HCT116 (cell line): ENCODE results near the gene NUBPL. TPM values are rescaled to one million over a fixed set of nuclear protein-coding genes. Genes with fewer than 3 reads are reported as not detected.

Source experiments
- ATAC-seq: fragments of 200-7000 bp; cut with Tn5 transposase; 2 replicates; pipeline ENCODE4 v1.9.1; 2020; ENCODE audit warnings: mild to moderate bottlenecking, moderate library complexity
- BruUV-seq: library from RNA; stranded (reverse); fragments of 400-500 nt; replicated peaks from 2 replicates; lab custom pipeline; 2021; lab: Mats Ljungman, UMichigan
- CTCF ChIA-PET: fragments of 300-600 bp; sonication (Branson Sonifier 250); formaldehyde crosslinking; loops from one replicate; lab custom pipeline; 2021; ENCODE audit warnings: antibody characterized with exemption; lab: Charles Lee
- POLR2A ChIA-PET: fragments of 300-600, 350-600 bp; sonication (Branson Sonifier 250); formaldehyde crosslinking; loops from one replicate; lab custom pipeline; 2021; ENCODE audit warnings: antibody characterized with exemption; lab: Charles Lee
- RAD21 ChIA-PET, 2 experiments: fragments of 300-600 bp; sonication (Branson Sonifier 250); formaldehyde crosslinking; loops; one replicate each; lab custom pipeline; 2023; ENCODE audit warnings: low total read pairs in 2 of 2; ENCODE audit not compliant: uncharacterized antibody in 2 of 2, unreplicated experiment in 2 of 2, low non-redundant PET in 1 of 2; lab: Charles Lee
- DNase-seq: peaks from one replicate; pipeline ENCODE4 v3.0.0-alpha.2; 2010; ENCODE audit warnings: low read depth, low spot score
- H2AFZ ChIP-seq: fragments of 200-600 bp; shearing (Covaris generic), sonication (generic); 2 replicates; pipeline ENCODE4 v1.6.1; 2017; ENCODE audit warnings: low read depth, mixed run types, mixed read lengths, antibody characterized with exemption, low read length; ENCODE audit not compliant: poor library complexity, severe bottlenecking
- H3K27ac ChIP-seq: 2 replicates; pipeline ENCODE4 v1.5.1; 2012; ENCODE audit warnings: low read depth, low read length
- H3K27me3 ChIP-seq: fragments of 200-600 bp; sonication (generic); 2 replicates; pipeline ENCODE4 v1.6.1; 2016; ENCODE audit warnings: mixed run types, low read length, mixed read lengths; ENCODE audit not compliant: insufficient read depth
- H3K36me3 ChIP-seq, 2 experiments: fragments of 200-500 bp in 1 of 2; fragments of 200-600 bp in 1 of 2; sonication (Bioruptor generic) in 1 of 2; sonication (generic) in 1 of 2; 2 replicates each; pipeline versions ENCODE4 v1.5.1 to v1.6.1; 2014 to 2016; ENCODE audit warnings: low read length in 2 of 2, inconsistent platforms in 1 of 2, mixed read lengths in 1 of 2, mixed run types in 1 of 2; ENCODE audit not compliant: insufficient read depth in 2 of 2, control insufficient read depth in 1 of 2
- H3K4me1 ChIP-seq, 2 experiments: fragments of 200-600 bp in 1 of 2; sonication (generic) in 1 of 2; 2 replicates each; pipeline versions ENCODE4 v1.5.1 to v1.6.1; 2012 to 2017; ENCODE audit warnings: low read length in 2 of 2, inconsistent platforms in 1 of 2, mild to moderate bottlenecking in 1 of 2, mixed read lengths in 1 of 2, mixed run types in 1 of 2, moderate library complexity in 1 of 2; ENCODE audit not compliant: insufficient read depth in 2 of 2, control insufficient read depth in 1 of 2
- H3K4me2 ChIP-seq: fragments of 200-600 bp; sonication (generic); 2 replicates; pipeline ENCODE4 v1.6.1; 2017; ENCODE audit warnings: mixed run types, low read length, mixed read lengths
- H3K4me3 ChIP-seq, 2 experiments: fragments of 200-600 bp in 1 of 2; sonication (generic) in 1 of 2; replicated peaks in 1 of 2; 2 replicates each; pipeline ENCODE4 v1.5.1; 2011 to 2016; ENCODE audit warnings: low read length in 2 of 2, control low read depth in 1 of 2, low read depth in 1 of 2, mild to moderate bottlenecking in 1 of 2, mixed read lengths in 1 of 2, mixed run types in 1 of 2
- H3K79me2 ChIP-seq: fragments of 200-600 bp; sonication (generic); 2 replicates; pipeline ENCODE4 v1.6.1; 2017; ENCODE audit warnings: mild to moderate bottlenecking, mixed run types, low read length, moderate library complexity, mixed read lengths; ENCODE audit not compliant: insufficient read depth
- H3K9ac ChIP-seq: fragments of 200-600 bp; sonication (generic); 2 replicates; pipeline ENCODE4 v1.6.1; 2016; ENCODE audit warnings: low read length, mixed read lengths
- H3K9me2 ChIP-seq: fragments of 200-600 bp; sonication (generic), shearing (Covaris generic); 2 replicates; pipeline ENCODE4 v1.6.1; 2017; ENCODE audit warnings: mixed run types, mild to moderate bottlenecking, moderate library complexity; ENCODE audit not compliant: insufficient read depth
- H3K9me3 ChIP-seq, 2 experiments: fragments of 200-500 bp in 1 of 2; fragments of 200-600 bp in 1 of 2; sonication (Bioruptor generic) in 1 of 2; sonication (generic) in 1 of 2; 2 replicates each; pipeline ENCODE4 v1.6.1; 2014 to 2017; ENCODE audit warnings: low read length in 2 of 2, mixed read lengths in 2 of 2, inconsistent platforms in 1 of 2, low read depth in 1 of 2, mild to moderate bottlenecking in 1 of 2, mixed run types in 1 of 2, moderate library complexity in 1 of 2; ENCODE audit not compliant: control insufficient read depth in 1 of 2, insufficient read depth in 1 of 2
- H4K20me1 ChIP-seq: fragments of 200-600 bp; sonication (generic), shearing (Covaris generic); 2 replicates; pipeline ENCODE4 v1.6.1; 2017; ENCODE audit warnings: mixed run types, mild to moderate bottlenecking, moderate library complexity; ENCODE audit not compliant: insufficient read depth
- EZH2phosphoT487 ChIP-seq: fragments of 200-600 bp; IDR thresholded peaks from 2 replicates; pipeline ENCODE4 v1.6.1; 2018; ENCODE audit warnings: antibody characterized with exemption, borderline replicate concordance
- SP1 ChIP-seq: IDR thresholded peaks from 2 replicates; pipeline ENCODE4 v1.6.1; 2012; ENCODE audit warnings: low read depth
- TCF7L2 ChIP-seq: IDR thresholded peaks from 2 replicates; pipeline ENCODE4 v1.7.0; 2011; ENCODE audit warnings: borderline replicate concordance, inconsistent platforms; ENCODE audit not compliant: insufficient read depth, insufficient read length; ENCODE audit errors: extremely low read depth
- YY1 ChIP-seq: IDR thresholded peaks from 2 replicates; pipeline ENCODE4 v1.6.1; 2011; ENCODE audit warnings: low read length, low read depth, moderate library complexity, mild to moderate bottlenecking; ENCODE audit not compliant: insufficient replicate concordance; ENCODE audit errors: extremely low read depth
- ZFX ChIP-seq: fragments of 450-650 bp; IDR thresholded peaks from 2 replicates; pipeline ENCODE4 v1.6.1; 2017
- intact Hi-C: fragments of 100-400 bp; cut with micrococcal nuclease; formaldehyde crosslinking; loops from 2 replicates; pipeline ENCODE4 v1.10.0; 2022
- total RNA-seq: library from RNA; stranded (reverse); gene quantifications from one replicate; pipeline ENCODE4 v1.2.1, GENCODE V29; 2021; ENCODE audit not compliant: unreplicated experiment
- TF ChIP-seq, protein P1 (sequence below): IDR thresholded peaks from 2 replicates; pipeline ENCODE4 v1.6.1; 2011; ENCODE audit warnings: mild to moderate bottlenecking, low read length, moderate library complexity; ENCODE audit not compliant: insufficient replicate concordance; ENCODE audit errors: extremely low read depth
- TF ChIP-seq, protein P2 (sequence below): IDR thresholded peaks from 2 replicates; pipeline ENCODE4 v1.6.1; 2012; ENCODE audit warnings: low read depth

NUBPL gene
- total RNA-seq, 1 experiment from 2014 or later, result 11.3 TPM

- POLR2A ChIA-PET, result no interaction called here
- Histone ChIP-seq H3K4me1 (no peaks in the 10 kb centered on the region), H3K27ac (no peak overlapping the region), H3K79me2 (no peaks in the 10 kb centered on the region), H4K20me1 (no peaks in the 10 kb centered on the region), H3K9me2 (no peaks in the 10 kb centered on the region), H3K27me3 (no peaks in the 10 kb centered on the region), H3K9me3 (no peaks in the 10 kb centered on the region), H3K4me3 (no peak overlapping the region), H3K9ac (no peak overlapping the region), H2AFZ (no peak overlapping the region), H3K36me3 (no peaks in the 10 kb centered on the region), H3K4me2 (no peak overlapping the region)
- TF ChIP-seq TCF7L2 (no peak), SP1 (no peak)
- TF ChIP-seq, protein P1, sequence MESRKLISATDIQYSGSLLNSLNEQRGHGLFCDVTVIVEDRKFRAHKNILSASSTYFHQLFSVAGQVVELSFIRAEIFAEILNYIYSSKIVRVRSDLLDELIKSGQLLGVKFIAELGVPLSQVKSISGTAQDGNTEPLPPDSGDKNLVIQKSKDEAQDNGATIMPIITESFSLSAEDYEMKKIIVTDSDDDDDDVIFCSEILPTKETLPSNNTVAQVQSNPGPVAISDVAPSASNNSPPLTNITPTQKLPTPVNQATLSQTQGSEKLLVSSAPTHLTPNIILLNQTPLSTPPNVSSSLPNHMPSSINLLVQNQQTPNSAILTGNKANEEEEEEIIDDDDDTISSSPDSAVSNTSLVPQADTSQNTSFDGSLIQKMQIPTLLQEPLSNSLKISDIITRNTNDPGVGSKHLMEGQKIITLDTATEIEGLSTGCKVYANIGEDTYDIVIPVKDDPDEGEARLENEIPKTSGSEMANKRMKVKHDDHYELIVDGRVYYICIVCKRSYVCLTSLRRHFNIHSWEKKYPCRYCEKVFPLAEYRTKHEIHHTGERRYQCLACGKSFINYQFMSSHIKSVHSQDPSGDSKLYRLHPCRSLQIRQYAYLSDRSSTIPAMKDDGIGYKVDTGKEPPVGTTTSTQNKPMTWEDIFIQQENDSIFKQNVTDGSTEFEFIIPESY, result no peak
- RAD21 ChIA-PET, result no interaction called here
- no TSS peak for BruUV-seq
- ATAC-seq (no peak), DNase-seq (no peak)
- CTCF ChIA-PET, result no interaction called here
- intact Hi-C loops, result no loop called here
Measured at GRCh38 chr14:31536201-31536960, 24.8 kb upstream of the NUBPL start.

- no peak overlapping the region for H3K4me2 ChIP-seq
- POLR2A ChIA-PET, result no interaction called here
Measured at GRCh38 chr14:31541702-31542101, 19.5 kb upstream of the NUBPL start.

More at GRCh38 chr14:31541702-31542101, 19.5 kb upstream of the NUBPL start:
- ATAC-seq (no peak), DNase-seq (no peak)
- H3K4me3 ChIP-seq, result no peak overlapping the region
- no peaks in the 10 kb centered on the region for H4K20me1 ChIP-seq
- no peaks in the 10 kb centered on the region for H3K79me2 ChIP-seq
- H3K9ac ChIP-seq, result no peak overlapping the region
- CTCF ChIA-PET, result no interaction called here
- H2AFZ ChIP-seq, result no peak overlapping the region
- intact Hi-C loops, result no loop called here
- TF ChIP-seq, protein P2, sequence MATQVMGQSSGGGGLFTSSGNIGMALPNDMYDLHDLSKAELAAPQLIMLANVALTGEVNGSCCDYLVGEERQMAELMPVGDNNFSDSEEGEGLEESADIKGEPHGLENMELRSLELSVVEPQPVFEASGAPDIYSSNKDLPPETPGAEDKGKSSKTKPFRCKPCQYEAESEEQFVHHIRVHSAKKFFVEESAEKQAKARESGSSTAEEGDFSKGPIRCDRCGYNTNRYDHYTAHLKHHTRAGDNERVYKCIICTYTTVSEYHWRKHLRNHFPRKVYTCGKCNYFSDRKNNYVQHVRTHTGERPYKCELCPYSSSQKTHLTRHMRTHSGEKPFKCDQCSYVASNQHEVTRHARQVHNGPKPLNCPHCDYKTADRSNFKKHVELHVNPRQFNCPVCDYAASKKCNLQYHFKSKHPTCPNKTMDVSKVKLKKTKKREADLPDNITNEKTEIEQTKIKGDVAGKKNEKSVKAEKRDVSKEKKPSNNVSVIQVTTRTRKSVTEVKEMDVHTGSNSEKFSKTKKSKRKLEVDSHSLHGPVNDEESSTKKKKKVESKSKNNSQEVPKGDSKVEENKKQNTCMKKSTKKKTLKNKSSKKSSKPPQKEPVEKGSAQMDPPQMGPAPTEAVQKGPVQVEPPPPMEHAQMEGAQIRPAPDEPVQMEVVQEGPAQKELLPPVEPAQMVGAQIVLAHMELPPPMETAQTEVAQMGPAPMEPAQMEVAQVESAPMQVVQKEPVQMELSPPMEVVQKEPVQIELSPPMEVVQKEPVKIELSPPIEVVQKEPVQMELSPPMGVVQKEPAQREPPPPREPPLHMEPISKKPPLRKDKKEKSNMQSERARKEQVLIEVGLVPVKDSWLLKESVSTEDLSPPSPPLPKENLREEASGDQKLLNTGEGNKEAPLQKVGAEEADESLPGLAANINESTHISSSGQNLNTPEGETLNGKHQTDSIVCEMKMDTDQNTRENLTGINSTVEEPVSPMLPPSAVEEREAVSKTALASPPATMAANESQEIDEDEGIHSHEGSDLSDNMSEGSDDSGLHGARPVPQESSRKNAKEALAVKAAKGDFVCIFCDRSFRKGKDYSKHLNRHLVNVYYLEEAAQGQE, result no peak
- TF ChIP-seq SP1, result no peak
- TF ChIP-seq EZH2phosphoT487, result no peak
- TF ChIP-seq ZFX, result no peak
- TF ChIP-seq YY1, result no peak
- no peaks in the 10 kb centered on the region for H3K4me1 ChIP-seq
- H3K27me3 ChIP-seq, result no peaks in the 10 kb centered on the region
- RAD21 ChIA-PET, result no interaction called here
- H3K27ac ChIP-seq, result no peak overlapping the region
- no peaks in the 10 kb centered on the region for H3K36me3 ChIP-seq
- H3K9me3 ChIP-seq, result no peaks in the 10 kb centered on the region
- BruUV-seq, result no TSS peak
- no peaks in the 10 kb centered on the region for H3K9me2 ChIP-seq
